Measurements from ENCODE around the gene STARD9. TPM values are rescaled to one million over a fixed set of nuclear protein-coding genes. Genes with fewer than 3 reads are reported as not detected.

STARD9 gene
- total and polyA plus RNA-seq, 2 donors from 2014 or later: 1.1 to 7.2 TPM

- DNase-seq (no peak), FAIRE-seq (no peak)
- no peak overlapping the region for H3K27ac ChIP-seq (ENCODE audit: low read depth in 2 of 2, low read length in 2 of 2)
- no peak overlapping the region for H3K4me3 ChIP-seq (ENCODE audit: low read length in 3 of 3)
- H3K9ac ChIP-seq (ENCODE audit: low read length in 3 of 3): no peak overlapping the region
- no peaks in the 10 kb centered on the region for H3K9me3 ChIP-seq (ENCODE audit: control insufficient read depth in 2 of 3, insufficient read depth in 1 of 3, low read length in 3 of 3)
- intact Hi-C loops (cut with DNase I): no loop called here
- no peaks in the 10 kb centered on the region for H3K27me3 ChIP-seq (ENCODE audit: control insufficient read depth, insufficient read depth, low read length)
- no peak for TF ChIP-seq CTCF (IDR thresholded peaks at IDR 0.05; ENCODE audit: borderline replicate concordance, extremely low read depth, insufficient read depth)
- no peaks in the 10 kb centered on the region for H3K4me1 ChIP-seq (ENCODE audit: control insufficient read depth in 2 of 3, insufficient read depth in 2 of 3, low read depth in 1 of 3, low read length in 3 of 3)
- H3K36me3 ChIP-seq (ENCODE audit: control insufficient read depth in 2 of 3, insufficient read depth in 3 of 3, low read length in 3 of 3): peaks cover 0 to 2% (median 0%) of the 10 kb centered on the region in 3 donors
These were observed 119.0 kb downstream of the STARD9 start for GRCh38 chr15:42694398-42694797.

- no peaks in the 10 kb centered on the region for H3K27me3 ChIP-seq (ENCODE audit: control insufficient read depth, insufficient read depth, low read length)
- H3K9ac ChIP-seq (ENCODE audit: low read length in 3 of 3): no peak overlapping the region
- FAIRE-seq (no peak), DNase-seq (no peak)
- H3K27ac ChIP-seq (ENCODE audit: low read depth in 2 of 2, low read length in 2 of 2): no peak overlapping the region
- H3K4me3 ChIP-seq (ENCODE audit: low read length in 3 of 3): no peak overlapping the region
- no peaks in the 10 kb centered on the region for H3K4me1 ChIP-seq (ENCODE audit: control insufficient read depth in 2 of 3, insufficient read depth in 2 of 3, low read depth in 1 of 3, low read length in 3 of 3)
- no peaks in the 10 kb centered on the region for H3K9me3 ChIP-seq (ENCODE audit: control insufficient read depth in 2 of 3, insufficient read depth in 1 of 3, low read length in 3 of 3)
- peaks cover 0 to 2% (median 0%) of the 10 kb centered on the region in 3 donors for H3K36me3 ChIP-seq (ENCODE audit: control insufficient read depth in 2 of 3, insufficient read depth in 3 of 3, low read length in 3 of 3)
- TF ChIP-seq CTCF (IDR thresholded peaks at IDR 0.05; ENCODE audit: borderline replicate concordance, extremely low read depth, insufficient read depth): no peak
- intact Hi-C loops (cut with DNase I): no loop called here
These were observed 120.2 kb downstream of the STARD9 start for GRCh38 chr15:42695527-42696071.

- no peak overlapping the region for H3K9ac ChIP-seq (ENCODE audit: low read length in 3 of 3)
- no peak for DNase-seq
- intact Hi-C loops (cut with DNase I): no loop called here
- no peak overlapping the region for H3K4me3 ChIP-seq (ENCODE audit: low read length in 3 of 3)
- TF ChIP-seq CTCF (IDR thresholded peaks at IDR 0.05; ENCODE audit: borderline replicate concordance, extremely low read depth, insufficient read depth): no peak
- peaks cover 0 to 5% (median 0%) of the 10 kb centered on the region in 3 donors for H3K9me3 ChIP-seq (ENCODE audit: control insufficient read depth in 2 of 3, insufficient read depth in 1 of 3, low read length in 3 of 3)
- no peaks in the 10 kb centered on the region for H3K27me3 ChIP-seq (ENCODE audit: control insufficient read depth, insufficient read depth, low read length)
- peaks cover 0 to 2% (median 0%) of the 10 kb centered on the region in 3 donors for H3K36me3 ChIP-seq (ENCODE audit: control insufficient read depth in 2 of 3, insufficient read depth in 3 of 3, low read length in 3 of 3)
- no peaks in the 10 kb centered on the region for H3K4me1 ChIP-seq (ENCODE audit: control insufficient read depth in 2 of 3, insufficient read depth in 2 of 3, low read depth in 1 of 3, low read length in 3 of 3)
- no peak for FAIRE-seq
- H3K27ac ChIP-seq (ENCODE audit: low read depth in 2 of 2, low read length in 2 of 2): no peak overlapping the region
These were observed 121.2 kb downstream of the STARD9 start for GRCh38 chr15:42696626-42697025.

- no peak overlapping the region for H3K4me3 ChIP-seq (ENCODE audit: low read length in 3 of 3)
- peaks cover 0 to 5% (median 0%) of the 10 kb centered on the region in 3 donors for H3K9me3 ChIP-seq (ENCODE audit: control insufficient read depth in 2 of 3, insufficient read depth in 1 of 3, low read length in 3 of 3)
- TF ChIP-seq CTCF (IDR thresholded peaks at IDR 0.05; ENCODE audit: borderline replicate concordance, extremely low read depth, insufficient read depth): peak; percentile 91
- peak in 4 of 5 donors; percentile 60 to 84 (median 78) for DNase-seq
- FAIRE-seq: no peak
- H3K4me1 ChIP-seq (ENCODE audit: control insufficient read depth in 2 of 3, insufficient read depth in 2 of 3, low read depth in 1 of 3, low read length in 3 of 3): no peaks in the 10 kb centered on the region
- no peak overlapping the region for H3K27ac ChIP-seq (ENCODE audit: low read depth in 2 of 2, low read length in 2 of 2)
- H3K36me3 ChIP-seq (ENCODE audit: control insufficient read depth in 2 of 3, insufficient read depth in 3 of 3, low read length in 3 of 3): no peaks in the 10 kb centered on the region
- intact Hi-C loops (cut with DNase I): no loop called here
- H3K9ac ChIP-seq (ENCODE audit: low read length in 3 of 3): no peak overlapping the region
- no peaks in the 10 kb centered on the region for H3K27me3 ChIP-seq (ENCODE audit: control insufficient read depth, insufficient read depth, low read length)
These were observed 129.1 kb downstream of the STARD9 start for GRCh38 chr15:42704492-42704926.
